Mesothelial cell of epicardium (in vitro differentiated cells): ENCODE measurements around the gene ARMH4. TPM values are rescaled to one million over a fixed set of nuclear protein-coding genes. Genes with fewer than 3 reads are reported as not detected.

Experiments
- DNase-seq, 2 experiments: peaks; one replicate each; pipeline ENCODE4 v3.0.0; 2021; ENCODE audit warnings: low spot score in 2 of 2; ENCODE audit not compliant: unreplicated experiment in 2 of 2
- H3K27ac Mint-ChIP-seq: 2 replicates; pipeline ENCODE4 v1.8.0; 2021; ENCODE audit warnings: mixed read lengths
- H3K27me3 Mint-ChIP-seq: 2 replicates; pipeline ENCODE4 v1.8.0; 2021; ENCODE audit warnings: low read depth, mixed read lengths
- H3K36me3 Mint-ChIP-seq: 2 replicates; pipeline ENCODE4 v1.8.0; 2021; ENCODE audit warnings: mixed read lengths
- H3K4me1 Mint-ChIP-seq: 2 replicates; pipeline ENCODE4 v1.8.0; 2021; ENCODE audit warnings: mixed read lengths
- H3K4me3 Mint-ChIP-seq: 2 replicates; pipeline ENCODE4 v1.8.0; 2021; ENCODE audit warnings: mild to moderate bottlenecking, moderate library complexity, mixed read lengths
- H3K9me3 Mint-ChIP-seq: 2 replicates; pipeline ENCODE4 v1.8.0; 2021; ENCODE audit warnings: mixed read lengths
- CTCF ChIP-seq: fragments of 200-600 bp; sonication (generic); IDR thresholded peaks from one replicate; pipeline ENCODE4 v1.5.0; 2021; ENCODE audit warnings: antibody characterized with exemption; ENCODE audit not compliant: unreplicated experiment
- total RNA-seq: library from RNA; stranded (reverse); gene quantifications from 3 replicates; pipeline ENCODE4 v1.2.1, GENCODE V29; 2021

Gene ARMH4
- total RNA-seq, 1 donor from 2014 or later: 19.8 TPM

GRCh38 chr14:58068306-58068705, 83.7 kb downstream of the ARMH4 start:
- H3K4me1 Mint-ChIP-seq: no peaks in the 10 kb centered on the region

GRCh38 chr14:58066115-58066514, 85.9 kb downstream of the ARMH4 start:
- TF ChIP-seq CTCF: no peak
- H3K4me3 Mint-ChIP-seq: no peak overlapping the region
- no peaks in the 10 kb centered on the region for H3K36me3 Mint-ChIP-seq
- no peaks in the 10 kb centered on the region for H3K27me3 Mint-ChIP-seq
- H3K4me1 Mint-ChIP-seq: no peaks in the 10 kb centered on the region
- H3K27ac Mint-ChIP-seq: no peak overlapping the region
- no peaks in the 10 kb centered on the region for H3K9me3 Mint-ChIP-seq
- no peak for DNase-seq

More at GRCh38 chr14:58068306-58068705, 83.7 kb downstream of the ARMH4 start:
- Mint-ChIP-seq H3K27ac (no peak overlapping the region), H3K9me3 (no peaks in the 10 kb centered on the region), H3K36me3 (no peaks in the 10 kb centered on the region), H3K27me3 (peaks cover 1% of the 10 kb centered on the region), H3K4me3 (no peak overlapping the region)
- no peak for DNase-seq
- TF ChIP-seq CTCF: no peak

- DNase-seq: no peak
- no peak for TF ChIP-seq CTCF
- Mint-ChIP-seq H3K4me3 (no peak overlapping the region), H3K9me3 (no peaks in the 10 kb centered on the region), H3K27ac (no peak overlapping the region), H3K36me3 (no peaks in the 10 kb centered on the region), H3K27me3 (peaks cover 11% of the 10 kb centered on the region), H3K4me1 (no peaks in the 10 kb centered on the region)
Observed at GRCh38 chr14:58061581-58061980, 90.4 kb downstream of the ARMH4 start.

- TF ChIP-seq CTCF: no peak
- H3K9me3 Mint-ChIP-seq: no peaks in the 10 kb centered on the region
- no peak overlapping the region for H3K27ac Mint-ChIP-seq
- no peak overlapping the region for H3K4me3 Mint-ChIP-seq
- H3K4me1 Mint-ChIP-seq: no peaks in the 10 kb centered on the region
- peaks cover 13% of the 10 kb centered on the region for H3K27me3 Mint-ChIP-seq
- no peaks in the 10 kb centered on the region for H3K36me3 Mint-ChIP-seq
- DNase-seq: no peak
Observed at GRCh38 chr14:58060898-58061297, 91.1 kb downstream of the ARMH4 start.

GRCh38 chr14:58060077-58060476, 91.9 kb downstream of the ARMH4 start:
- no peaks in the 10 kb centered on the region for H3K36me3 Mint-ChIP-seq
- no peak for DNase-seq
- H3K4me1 Mint-ChIP-seq: no peaks in the 10 kb centered on the region
- peaks cover 13% of the 10 kb centered on the region for H3K27me3 Mint-ChIP-seq
- TF ChIP-seq CTCF: no peak
- H3K9me3 Mint-ChIP-seq: no peaks in the 10 kb centered on the region
- H3K4me3 Mint-ChIP-seq: no peak overlapping the region
- H3K27ac Mint-ChIP-seq: no peak overlapping the region

- Mint-ChIP-seq H3K27me3 (peaks cover 13% of the 10 kb centered on the region), H3K4me1 (no peaks in the 10 kb centered on the region), H3K9me3 (no peaks in the 10 kb centered on the region), H3K27ac (no peak overlapping the region), H3K4me3 (no peak overlapping the region), H3K36me3 (no peaks in the 10 kb centered on the region)
- no peak for TF ChIP-seq CTCF
- DNase-seq: no peak
Observed at GRCh38 chr14:58059126-58059525, 92.9 kb downstream of the ARMH4 start.
